ENCODE results near the gene MOV10L1. TPM values are rescaled to one million over a fixed set of nuclear protein-coding genes. Genes with fewer than 3 reads are reported as not detected.
A peak's percentile ranks its signal among the peaks of the same experiment; 100 is the strongest.

The MOV10L1 gene
- total and polyA plus RNA-seq, 2 donors from 2014 or later: 0.38 to 0.62 TPM

GRCh38 chr22:50141462-50141861 lies 51.7 kb downstream of the MOV10L1 start:
- Histone ChIP-seq H3K4me3 (ENCODE audit: low read length in 3 of 3) (no peak overlapping the region), H3K9me3 (ENCODE audit: control insufficient read depth in 2 of 3, insufficient read depth in 1 of 3, low read length in 3 of 3) (no peaks in the 10 kb centered on the region), H3K36me3 (ENCODE audit: control insufficient read depth in 2 of 3, insufficient read depth in 3 of 3, low read length in 3 of 3) (no peaks in the 10 kb centered on the region), H3K27me3 (ENCODE audit: control insufficient read depth, insufficient read depth, low read length) (no peaks in the 10 kb centered on the region), H3K4me1 (ENCODE audit: control insufficient read depth in 2 of 3, insufficient read depth in 2 of 3, low read depth in 1 of 3, low read length in 3 of 3) (peaks cover 0 to 1% (median 0%) of the 10 kb centered on the region in 3 donors), H3K9ac (ENCODE audit: low read length in 3 of 3) (no peak overlapping the region), H3K27ac (ENCODE audit: low read depth in 2 of 2, low read length in 2 of 2) (no peak overlapping the region)
- TF ChIP-seq CTCF (IDR thresholded peaks at IDR 0.05; ENCODE audit: borderline replicate concordance, extremely low read depth, insufficient read depth): no peak
- intact Hi-C loops (cut with DNase I): no loop called here
- FAIRE-seq (no peak), DNase-seq (no peak)

GRCh38 chr22:50141891-50142363 lies 52.1 kb downstream of the MOV10L1 start:
- no peaks in the 10 kb centered on the region for H3K27me3 ChIP-seq (ENCODE audit: control insufficient read depth, insufficient read depth, low read length)
- no peak overlapping the region for H3K9ac ChIP-seq (ENCODE audit: low read length in 3 of 3)
- H3K9me3 ChIP-seq (ENCODE audit: control insufficient read depth in 2 of 3, insufficient read depth in 1 of 3, low read length in 3 of 3): no peaks in the 10 kb centered on the region
- no peaks in the 10 kb centered on the region for H3K36me3 ChIP-seq (ENCODE audit: control insufficient read depth in 2 of 3, insufficient read depth in 3 of 3, low read length in 3 of 3)
- no peak for TF ChIP-seq CTCF (IDR thresholded peaks at IDR 0.05; ENCODE audit: borderline replicate concordance, extremely low read depth, insufficient read depth)
- peak in 2 of 5 donors; percentile 30 to 51 for DNase-seq
- no peak overlapping the region for H3K4me3 ChIP-seq (ENCODE audit: low read length in 3 of 3)
- intact Hi-C loops (cut with DNase I): no loop called here
- no peak for FAIRE-seq
- no peak overlapping the region for H3K27ac ChIP-seq (ENCODE audit: low read depth in 2 of 2, low read length in 2 of 2)
- H3K4me1 ChIP-seq (ENCODE audit: control insufficient read depth in 2 of 3, insufficient read depth in 2 of 3, low read depth in 1 of 3, low read length in 3 of 3): peaks cover 0 to 4% (median 0%) of the 10 kb centered on the region in 3 donors

- no peak for FAIRE-seq
- intact Hi-C loops (cut with DNase I): no loop called here
Observed at GRCh38 chr22:50143096-50143495, 53.3 kb downstream of the MOV10L1 start.

More at GRCh38 chr22:50143096-50143495, 53.3 kb downstream of the MOV10L1 start:
- no peak for TF ChIP-seq CTCF (IDR thresholded peaks at IDR 0.05; ENCODE audit: borderline replicate concordance, extremely low read depth, insufficient read depth)
- Histone ChIP-seq H3K4me3 (ENCODE audit: low read length in 3 of 3) (no peak overlapping the region), H3K9me3 (ENCODE audit: control insufficient read depth in 2 of 3, insufficient read depth in 1 of 3, low read length in 3 of 3) (no peaks in the 10 kb centered on the region), H3K4me1 (ENCODE audit: control insufficient read depth in 2 of 3, insufficient read depth in 2 of 3, low read depth in 1 of 3, low read length in 3 of 3) (peaks cover 0 to 6% (median 0%) of the 10 kb centered on the region in 3 donors), H3K27ac (ENCODE audit: low read depth in 2 of 2, low read length in 2 of 2) (no peak overlapping the region), H3K27me3 (ENCODE audit: control insufficient read depth, insufficient read depth, low read length) (no peaks in the 10 kb centered on the region), H3K36me3 (ENCODE audit: control insufficient read depth in 2 of 3, insufficient read depth in 3 of 3, low read length in 3 of 3) (no peaks in the 10 kb centered on the region), H3K9ac (ENCODE audit: low read length in 3 of 3) (no peak overlapping the region)
- DNase-seq: no peak

All from kidney (tissue), 14 donors.